Right atrium auricular region (tissue), 2 donors: ENCODE results near the gene OR2T4. TPM values are rescaled to one million over a fixed set of nuclear protein-coding genes. Genes with fewer than 3 reads are reported as not detected.

ENCODE experiments used
- DNase-seq: peaks from one replicate; pipeline ENCODE4 v3.0.0-alpha.2; 2019; ENCODE audit warnings: low spot score
- H3K27ac ChIP-seq, 2 donors: fragments of 200-600 bp; sonication (generic); 1 replicate in 1 of 2; 2 replicates in 1 of 2; pipeline ENCODE4 v1.5.1; 2016 to 2019
- H3K27me3 ChIP-seq, 2 donors: fragments of 200-600 bp; sonication (generic); one replicate each; pipeline versions ENCODE4 v1.5.1 to v1.6.0; 2017 to 2019
- H3K36me3 ChIP-seq: fragments of 200-600 bp; sonication (generic); one replicate; pipeline ENCODE4 v1.5.1; 2016
- H3K4me1 ChIP-seq, 2 donors: fragments of 200-600 bp; sonication (generic); one replicate each; pipeline versions ENCODE4 v1.5.1 to v1.6.0; 2017 to 2019
- H3K4me3 ChIP-seq, 2 donors: fragments of 200-600 bp; sonication (generic); 1 replicate in 1 of 2; 2 replicates in 1 of 2; pipeline ENCODE4 v1.5.1; 2017 to 2019; ENCODE audit warnings: mild to moderate bottlenecking in 1 of 2, moderate library complexity in 1 of 2
- H3K9me3 ChIP-seq, 2 donors: fragments of 200-600 bp; sonication (generic); one replicate each; pipeline ENCODE4 v1.5.1; 2019
- total RNA-seq, 2 donors: library from RNA; depleted of rRNA; stranded (reverse); fragments of >200 nt; gene quantifications; one replicate each; pipeline ENCODE4 v1.1.0, GENCODE V29; 2016
- TF ChIP-seq, protein P1 (sequence below), 2 donors: fragments of 200-600 bp; sonication (generic); IDR thresholded peaks; one replicate each; pipeline ENCODE4 v1.5.1; 2019; ENCODE audit warnings: antibody characterized with exemption in 2 of 2

OR2T4 gene
- total RNA-seq, 2 donors from 2014 or later, result not detected

DNA sequence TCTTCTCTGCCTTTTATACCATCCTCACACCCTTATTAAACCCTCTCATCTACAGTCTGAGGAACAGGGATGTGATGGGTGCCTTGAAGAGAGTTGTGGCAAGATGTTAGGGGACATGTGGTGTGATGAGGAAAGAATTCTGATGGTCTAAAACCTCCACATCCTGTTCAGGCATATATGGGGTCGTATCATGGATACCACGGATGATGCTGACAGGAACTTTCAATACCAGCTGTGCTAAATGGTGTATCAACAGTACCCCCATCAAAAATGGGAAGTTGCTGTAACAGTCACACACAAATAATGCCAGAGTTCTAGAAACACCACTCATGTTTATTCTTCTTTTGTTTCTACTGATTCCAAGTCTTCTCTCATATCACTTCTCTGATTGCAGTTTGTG, 27.0 kb downstream of the OR2T4 start:
- TF ChIP-seq, protein P1, sequence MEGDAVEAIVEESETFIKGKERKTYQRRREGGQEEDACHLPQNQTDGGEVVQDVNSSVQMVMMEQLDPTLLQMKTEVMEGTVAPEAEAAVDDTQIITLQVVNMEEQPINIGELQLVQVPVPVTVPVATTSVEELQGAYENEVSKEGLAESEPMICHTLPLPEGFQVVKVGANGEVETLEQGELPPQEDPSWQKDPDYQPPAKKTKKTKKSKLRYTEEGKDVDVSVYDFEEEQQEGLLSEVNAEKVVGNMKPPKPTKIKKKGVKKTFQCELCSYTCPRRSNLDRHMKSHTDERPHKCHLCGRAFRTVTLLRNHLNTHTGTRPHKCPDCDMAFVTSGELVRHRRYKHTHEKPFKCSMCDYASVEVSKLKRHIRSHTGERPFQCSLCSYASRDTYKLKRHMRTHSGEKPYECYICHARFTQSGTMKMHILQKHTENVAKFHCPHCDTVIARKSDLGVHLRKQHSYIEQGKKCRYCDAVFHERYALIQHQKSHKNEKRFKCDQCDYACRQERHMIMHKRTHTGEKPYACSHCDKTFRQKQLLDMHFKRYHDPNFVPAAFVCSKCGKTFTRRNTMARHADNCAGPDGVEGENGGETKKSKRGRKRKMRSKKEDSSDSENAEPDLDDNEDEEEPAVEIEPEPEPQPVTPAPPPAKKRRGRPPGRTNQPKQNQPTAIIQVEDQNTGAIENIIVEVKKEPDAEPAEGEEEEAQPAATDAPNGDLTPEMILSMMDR (IDR thresholded peaks at IDR 0.05), result no peak
- Histone ChIP-seq H3K27me3 (no peaks in the 10 kb centered on the region), H3K36me3 (no peaks in the 10 kb centered on the region), H3K27ac (no peak overlapping the region), H3K9me3 (no peaks in the 10 kb centered on the region), H3K4me1 (no peaks in the 10 kb centered on the region), H3K4me3 (no peak overlapping the region)
- no peak for DNase-seq

DNA sequence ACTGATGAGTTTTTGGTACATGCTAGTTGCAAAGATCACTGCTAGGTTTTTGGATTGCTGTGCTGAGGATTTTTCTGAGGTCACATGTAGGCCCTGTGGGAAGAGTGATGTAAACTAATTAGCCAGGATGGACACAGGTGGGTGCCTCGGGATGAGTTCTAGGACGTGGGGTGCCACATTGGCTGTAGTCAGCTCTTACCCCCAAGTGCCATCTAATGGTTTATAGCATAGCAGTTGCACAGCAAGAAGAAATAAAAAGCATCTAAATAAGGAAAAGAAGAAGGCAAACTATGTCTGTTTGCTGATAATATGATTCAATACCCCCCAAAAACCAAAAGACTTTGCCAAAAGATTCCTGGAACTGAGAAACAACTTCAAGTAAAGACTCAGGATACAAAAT, 31.6 kb downstream of the OR2T4 start:
- H3K36me3 ChIP-seq, result no peaks in the 10 kb centered on the region
- DNase-seq, result no peak
- TF ChIP-seq, protein P1 (IDR thresholded peaks at IDR 0.05), result no peak
- H3K4me1 ChIP-seq, result no peaks in the 10 kb centered on the region
- H3K27ac ChIP-seq, result no peak overlapping the region
- H3K4me3 ChIP-seq, result no peak overlapping the region
- H3K9me3 ChIP-seq, result no peaks in the 10 kb centered on the region
- no peaks in the 10 kb centered on the region for H3K27me3 ChIP-seq

DNA sequence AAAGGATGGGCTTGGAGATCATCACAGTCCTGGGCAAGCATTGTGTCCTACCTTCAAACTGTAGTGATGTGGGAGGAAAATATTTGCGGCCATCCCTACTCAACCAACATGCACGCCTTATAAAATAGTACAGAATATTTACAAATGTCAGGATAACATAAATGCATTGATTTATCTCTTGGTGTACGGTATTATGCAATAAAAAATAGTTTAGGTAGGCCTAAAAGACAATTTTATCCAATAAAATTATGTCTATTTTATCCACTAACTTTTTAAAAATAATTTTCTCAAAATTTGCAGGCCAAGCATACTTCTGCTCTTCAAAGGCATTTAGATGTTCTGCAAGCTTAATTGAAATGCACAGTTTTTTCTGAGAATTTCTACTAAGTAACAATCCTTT, 41.3 kb downstream of the OR2T4 start, which contains the start of gene OR2T1:
Gene OR2T1 (plus strand): TSS at position 301 of the 400 bp plus-strand sequence. CDS start 3,100 bp downstream, outside the sequence.
- no peak within 1 kb of the TSS for H3K4me3 ChIP-seq
- H3K9me3 ChIP-seq, result no peaks in the 10 kb centered on the region
- H3K27me3 ChIP-seq, result no peaks in the 10 kb centered on the region
- no peak for DNase-seq
- no peaks in the 10 kb centered on the region for H3K4me1 ChIP-seq
- H3K27ac ChIP-seq, result no peak within 1 kb of the TSS
- TF ChIP-seq, protein P1 (IDR thresholded peaks at IDR 0.05), result no peak
- no peaks in the 10 kb centered on the region for H3K36me3 ChIP-seq

DNA sequence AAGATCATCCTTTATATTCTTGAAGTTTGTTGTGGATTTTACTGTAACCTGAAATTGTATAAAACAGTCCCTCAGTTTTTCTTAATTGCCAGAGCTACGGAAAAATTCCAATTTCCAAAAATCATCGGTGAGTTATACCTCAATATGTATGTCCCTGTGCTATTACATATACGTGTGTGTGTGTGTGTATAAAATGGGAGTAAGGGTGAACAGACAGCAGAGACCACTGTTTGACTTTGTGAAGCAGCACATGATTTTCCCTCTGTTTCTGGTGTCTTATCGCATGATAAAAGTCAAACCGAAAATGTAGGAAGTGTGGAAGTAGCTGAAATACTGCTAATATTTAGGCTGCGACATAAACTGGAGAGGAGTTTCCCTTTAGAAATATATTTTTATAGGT, 42.6 kb downstream of the OR2T4 start:
- TF ChIP-seq, protein P1 (IDR thresholded peaks at IDR 0.05), result no peak
- H3K9me3 ChIP-seq, result no peaks in the 10 kb centered on the region
- H3K4me3 ChIP-seq, result no peak overlapping the region
- DNase-seq, result no peak
- H3K4me1 ChIP-seq, result no peaks in the 10 kb centered on the region
- no peak overlapping the region for H3K27ac ChIP-seq
- no peaks in the 10 kb centered on the region for H3K36me3 ChIP-seq
- no peaks in the 10 kb centered on the region for H3K27me3 ChIP-seq

DNA sequence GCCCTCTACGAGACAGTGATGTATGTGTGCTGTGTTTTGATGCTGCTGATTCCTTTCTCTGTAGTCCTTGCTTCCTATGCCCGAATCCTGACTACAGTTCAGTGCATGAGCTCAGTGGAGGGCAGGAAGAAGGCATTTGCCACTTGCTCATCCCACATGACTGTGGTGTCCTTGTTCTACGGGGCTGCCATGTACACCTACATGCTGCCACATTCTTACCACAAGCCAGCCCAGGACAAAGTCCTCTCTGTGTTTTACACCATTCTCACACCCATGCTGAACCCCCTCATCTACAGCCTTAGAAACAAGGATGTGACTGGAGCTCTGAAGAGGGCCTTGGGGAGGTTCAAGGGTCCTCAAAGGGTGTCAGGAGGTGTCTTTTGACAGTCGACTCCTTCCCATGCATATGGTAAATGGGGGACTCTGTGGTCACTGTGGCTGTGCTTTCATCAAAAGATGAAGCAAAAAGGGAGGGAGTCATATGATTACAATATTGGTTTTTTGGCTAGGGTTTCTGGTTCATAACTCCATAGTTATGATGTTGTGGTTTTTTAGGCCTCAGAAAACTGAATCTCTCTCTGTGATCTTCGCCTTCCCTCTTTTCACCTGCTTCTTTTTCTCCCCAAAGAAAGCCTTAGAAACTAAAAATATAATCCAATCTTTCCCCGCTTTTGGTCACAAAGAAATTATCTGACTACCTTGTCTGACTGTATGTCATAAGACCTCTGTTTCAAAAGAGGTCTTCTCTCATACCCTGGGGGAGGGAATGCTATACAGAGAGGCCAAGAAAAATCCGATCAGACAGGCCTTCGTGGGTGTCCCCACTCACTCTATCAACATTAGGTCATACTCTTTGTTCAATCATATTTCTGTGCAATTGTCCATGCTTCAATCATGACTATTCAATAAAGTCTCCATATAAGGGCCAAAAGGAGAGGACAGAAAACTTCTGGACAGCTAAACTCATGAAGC, 45.5 kb downstream of the OR2T4 start:
- Histone ChIP-seq H3K27ac (no peak overlapping the region), H3K9me3 (peaks cover 0 to 17% of the 10 kb centered on the region in 2 donors), H3K4me1 (no peaks in the 10 kb centered on the region), H3K27me3 (no peaks in the 10 kb centered on the region), H3K4me3 (no peak overlapping the region), H3K36me3 (no peaks in the 10 kb centered on the region)
- TF ChIP-seq, protein P1 (IDR thresholded peaks at IDR 0.05), result no peak
- DNase-seq, result no peak

Other genes starting within 250 kb of the OR2T4 start
- gene OR2M5, start 216.5 kb upstream of the OR2T4 start, total RNA-seq, result not detected
- gene OR2M2, start 186.8 kb upstream of the OR2T4 start, total RNA-seq, result not detected
- gene OR2M3, start 164.4 kb upstream of the OR2T4 start, total RNA-seq, result not detected
- not detected for gene OR2M4, start 130.2 kb upstream of the OR2T4 start, total RNA-seq
- not detected for gene OR2T33, start 83.7 kb upstream of the OR2T4 start, total RNA-seq
- not detected for gene OR2T12, start 58.2 kb upstream of the OR2T4 start, total RNA-seq
- not detected for gene OR2M7, start 37.1 kb upstream of the OR2T4 start, total RNA-seq
- not detected for gene OR14C36, start 12.9 kb upstream of the OR2T4 start, total RNA-seq
- not detected for gene OR2T6, start 14.1 kb downstream of the OR2T4 start, total RNA-seq
- not detected for gene OR2T1, start 41.4 kb downstream of the OR2T4 start, total RNA-seq
- not detected for gene OR2T2, start 84.0 kb downstream of the OR2T4 start, total RNA-seq
- not detected for gene OR2T3, start 111.7 kb downstream of the OR2T4 start, total RNA-seq
- gene OR2T5, start 126.9 kb downstream of the OR2T4 start, total RNA-seq, result not detected
- gene OR2G6, start 146.4 kb downstream of the OR2T4 start, total RNA-seq, result not detected
- not detected for gene OR2T29, start 201.1 kb downstream of the OR2T4 start, total RNA-seq
- gene OR2T34, start 213.1 kb downstream of the OR2T4 start, total RNA-seq, result not detected
- not detected for gene OR2T10, start 236.0 kb downstream of the OR2T4 start, total RNA-seq